ENCODE data around the gene ZNF562. TPM values are rescaled to one million over a fixed set of nuclear protein-coding genes. Genes with fewer than 3 reads are reported as not detected.
"Not testable (repeated sequence)": the region's sequence is repeated elsewhere in the genome, so short reads cannot be mapped to it uniquely, and the experiment has no call there.

Gene ZNF562
- total RNA-seq, 4 donors from 2014 or later = 14.4 to 85.1 (median 43.5) TPM

DNA sequence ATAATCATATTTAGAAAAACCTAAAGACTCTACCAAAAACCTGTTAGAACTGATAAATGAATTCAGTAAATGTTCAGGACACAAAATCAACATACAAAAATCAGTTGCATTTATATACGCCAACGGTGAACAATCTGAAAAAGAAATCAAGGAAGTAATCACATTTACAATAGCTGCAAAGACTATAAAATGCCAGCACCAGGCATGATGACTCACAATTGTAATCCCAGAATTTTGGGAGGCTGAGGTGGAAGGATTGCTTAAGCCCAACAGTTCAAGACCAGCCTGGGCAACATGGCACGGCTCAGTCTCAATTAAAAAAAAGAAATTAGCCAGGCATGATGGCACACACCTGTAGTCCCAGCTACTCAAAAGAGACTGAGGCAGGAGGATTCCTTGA is 7.0 kb downstream of the ZNF562 start:
- no peak for TF ChIP-seq POLR2A (IDR thresholded peaks at IDR 0.05)
- TF ChIP-seq, protein P1, sequence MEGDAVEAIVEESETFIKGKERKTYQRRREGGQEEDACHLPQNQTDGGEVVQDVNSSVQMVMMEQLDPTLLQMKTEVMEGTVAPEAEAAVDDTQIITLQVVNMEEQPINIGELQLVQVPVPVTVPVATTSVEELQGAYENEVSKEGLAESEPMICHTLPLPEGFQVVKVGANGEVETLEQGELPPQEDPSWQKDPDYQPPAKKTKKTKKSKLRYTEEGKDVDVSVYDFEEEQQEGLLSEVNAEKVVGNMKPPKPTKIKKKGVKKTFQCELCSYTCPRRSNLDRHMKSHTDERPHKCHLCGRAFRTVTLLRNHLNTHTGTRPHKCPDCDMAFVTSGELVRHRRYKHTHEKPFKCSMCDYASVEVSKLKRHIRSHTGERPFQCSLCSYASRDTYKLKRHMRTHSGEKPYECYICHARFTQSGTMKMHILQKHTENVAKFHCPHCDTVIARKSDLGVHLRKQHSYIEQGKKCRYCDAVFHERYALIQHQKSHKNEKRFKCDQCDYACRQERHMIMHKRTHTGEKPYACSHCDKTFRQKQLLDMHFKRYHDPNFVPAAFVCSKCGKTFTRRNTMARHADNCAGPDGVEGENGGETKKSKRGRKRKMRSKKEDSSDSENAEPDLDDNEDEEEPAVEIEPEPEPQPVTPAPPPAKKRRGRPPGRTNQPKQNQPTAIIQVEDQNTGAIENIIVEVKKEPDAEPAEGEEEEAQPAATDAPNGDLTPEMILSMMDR (IDR thresholded peaks at IDR 0.05) = no peak
- H3K4me1 ChIP-seq = no peaks in the 10 kb centered on the region
- no peak overlapping the region for H3K4me3 ChIP-seq
- no peaks in the 10 kb centered on the region for H3K9me3 ChIP-seq
- no peaks in the 10 kb centered on the region for H3K36me3 ChIP-seq
- H3K27ac ChIP-seq = no peak overlapping the region
- intact Hi-C loops (cut with DNase I; ENCODE audit: low total_unique reads) = no loop called here
- no peak for DNase-seq
- no peaks in the 10 kb centered on the region for H3K27me3 ChIP-seq

DNA sequence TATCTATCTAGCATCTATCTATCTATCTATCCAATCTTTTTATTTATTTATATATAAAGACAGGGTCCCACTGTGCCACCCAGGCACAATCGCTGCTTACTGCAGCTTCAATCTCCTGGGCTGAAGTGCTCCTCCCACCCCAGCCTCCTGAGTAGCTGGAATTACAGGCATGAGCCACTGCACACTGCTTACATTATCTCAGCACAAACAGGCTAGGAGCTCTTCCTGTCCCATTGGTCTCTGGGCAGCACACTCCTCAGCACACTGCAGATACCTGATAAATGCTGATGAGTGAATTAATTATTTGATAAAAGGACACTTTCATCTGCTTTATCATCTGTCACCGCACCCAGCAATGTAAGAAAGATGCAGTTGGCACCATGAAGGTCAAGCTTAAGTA is 16.1 kb downstream of the ZNF562 start:
- TF ChIP-seq POLR2A (IDR thresholded peaks at IDR 0.05) = no peak
- TF ChIP-seq, protein P1 (IDR thresholded peaks at IDR 0.05) = no peak
- no peaks in the 10 kb centered on the region for H3K4me1 ChIP-seq
- DNase-seq = no peak
- H3K36me3 ChIP-seq = no peaks in the 10 kb centered on the region
- no peak overlapping the region for H3K27ac ChIP-seq
- peaks cover 0 to 10% of the 10 kb centered on the region in 2 donors for H3K9me3 ChIP-seq
- H3K4me3 ChIP-seq = no peak overlapping the region
- intact Hi-C loops (cut with DNase I; ENCODE audit: low total_unique reads) = no loop called here
- H3K27me3 ChIP-seq = no peaks in the 10 kb centered on the region

DNA sequence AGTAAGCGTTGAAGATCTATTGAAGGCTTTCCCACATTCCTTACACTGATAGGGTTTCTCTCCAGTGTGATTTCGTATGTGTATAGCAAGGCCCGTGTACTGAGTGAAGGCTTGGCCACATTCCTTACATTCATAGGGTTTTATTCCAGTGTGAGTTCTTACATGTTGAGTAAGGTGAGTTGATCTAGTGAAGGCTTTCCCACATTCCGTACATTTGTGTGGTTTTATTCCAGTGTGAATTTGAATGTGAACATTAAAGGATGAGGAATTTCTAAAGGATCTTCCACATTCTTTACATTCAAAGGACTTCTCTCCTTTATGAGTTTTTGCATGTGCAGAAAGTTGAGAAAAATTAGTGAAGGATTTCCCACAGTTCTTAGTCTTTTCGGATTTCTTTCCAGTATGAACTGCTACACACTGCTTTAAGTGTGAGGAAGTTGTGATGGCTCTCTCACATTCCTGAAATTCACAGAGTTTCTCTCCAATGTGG is 21.8 kb downstream of the ZNF562 start:
- DNase-seq; H3K4me1 ChIP-seq; H3K27ac ChIP-seq; H3K27me3 ChIP-seq; H3K36me3 ChIP-seq; H3K4me3 ChIP-seq; intact Hi-C loops (cut with DNase I; ENCODE audit: low total_unique reads): not testable (repeated sequence)
- peaks cover 0 to 27% of the 10 kb centered on the region in 2 donors for H3K9me3 ChIP-seq

DNA sequence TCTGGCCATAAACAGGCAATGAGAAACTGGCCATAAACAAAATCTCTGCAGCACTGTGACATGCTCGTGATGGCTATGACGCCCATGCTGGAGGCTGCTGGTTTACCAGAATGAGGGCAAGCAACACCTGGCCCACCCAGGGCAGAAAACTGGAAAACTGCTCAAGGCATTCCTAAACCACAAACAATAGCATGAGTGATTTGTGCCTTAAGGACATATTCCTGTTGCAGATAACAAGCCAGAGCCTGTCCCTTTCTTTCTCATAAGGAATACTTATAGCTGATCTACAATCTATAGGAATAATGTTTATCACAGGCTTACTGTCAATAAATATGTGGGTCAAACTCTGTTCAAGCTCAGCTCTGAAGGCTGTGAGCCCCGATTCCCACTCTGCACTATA is 23.4 kb downstream of the ZNF562 start:
- H3K4me3 ChIP-seq; H3K36me3 ChIP-seq; H3K27ac ChIP-seq; DNase-seq; intact Hi-C loops (cut with DNase I; ENCODE audit: low total_unique reads); H3K4me1 ChIP-seq; H3K27me3 ChIP-seq: not testable (repeated sequence)
- H3K9me3 ChIP-seq = peaks cover 0 to 27% of the 10 kb centered on the region in 2 donors

DNA sequence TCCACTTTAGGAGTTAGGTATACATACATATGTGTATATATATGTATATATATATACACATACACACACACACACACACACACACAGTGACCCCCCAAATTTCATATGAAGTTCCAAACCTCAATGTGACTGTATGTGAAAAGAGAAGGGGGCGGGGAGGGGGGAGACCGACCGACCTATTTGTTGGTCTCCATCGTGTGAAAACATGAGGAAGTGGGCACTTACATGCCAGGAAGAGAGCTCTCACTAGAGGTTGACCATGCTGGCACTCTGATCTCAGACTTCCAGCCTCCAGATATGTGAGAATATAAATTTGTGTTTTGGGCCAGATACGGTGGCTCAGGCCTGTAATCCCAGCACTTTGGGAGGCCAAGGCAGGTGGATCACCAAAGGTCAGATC is 24.6 kb downstream of the ZNF562 start:
- no peak overlapping the region for H3K4me3 ChIP-seq
- H3K27me3 ChIP-seq = no peaks in the 10 kb centered on the region
- DNase-seq = no peak
- no peaks in the 10 kb centered on the region for H3K36me3 ChIP-seq
- intact Hi-C loops (cut with DNase I; ENCODE audit: low total_unique reads) = no loop called here
- H3K9me3 ChIP-seq = peaks cover 0 to 27% of the 10 kb centered on the region in 2 donors
- TF ChIP-seq, protein P1 (IDR thresholded peaks at IDR 0.05) = no peak
- no peak for TF ChIP-seq POLR2A (IDR thresholded peaks at IDR 0.05)
- no peaks in the 10 kb centered on the region for H3K4me1 ChIP-seq
- no peak overlapping the region for H3K27ac ChIP-seq

DNA sequence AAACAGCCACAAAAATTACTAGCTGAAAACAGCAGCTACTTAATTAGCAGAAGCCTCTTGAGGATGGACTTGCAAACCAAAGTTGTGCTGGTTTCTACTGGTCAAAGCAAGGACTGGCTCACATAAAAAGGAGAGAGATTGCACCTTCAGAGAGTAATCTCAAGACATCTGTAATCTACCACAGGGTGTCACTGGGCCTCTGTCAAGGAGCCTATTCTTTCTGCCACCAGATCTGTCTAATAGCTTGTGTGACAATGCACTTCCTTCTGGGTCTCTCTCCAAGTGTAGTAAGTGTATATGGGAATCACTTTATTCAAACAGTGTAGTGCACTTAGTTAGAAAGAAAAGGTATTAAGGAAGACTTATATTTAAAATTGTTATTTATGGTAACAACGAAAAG is 29.4 kb downstream of the ZNF562 start:
- DNase-seq = no peak
- no peak for TF ChIP-seq POLR2A (IDR thresholded peaks at IDR 0.05)
- TF ChIP-seq, protein P1 (IDR thresholded peaks at IDR 0.05) = no peak
- Histone ChIP-seq H3K27ac (no peak overlapping the region), H3K9me3 (no peaks in the 10 kb centered on the region), H3K4me1 (no peaks in the 10 kb centered on the region), H3K36me3 (no peaks in the 10 kb centered on the region), H3K4me3 (no peak overlapping the region), H3K27me3 (no peaks in the 10 kb centered on the region)
- intact Hi-C loops (cut with DNase I; ENCODE audit: low total_unique reads) = no loop called here

All from uterus (tissue), 4 donors.